Left colon (tissue), 2 donors: ENCODE results near the gene SCARB1. TPM values are rescaled to one million over a fixed set of nuclear protein-coding genes. Genes with fewer than 3 reads are reported as not detected.

Experiments used
- ATAC-seq: fragments of 200-7000 bp; cut with Tn5 transposase; one replicate; pipeline ENCODE4 v1.9.1; 2020; ENCODE audit warnings: mild to moderate bottlenecking, moderate library complexity
- DNase-seq, 2 donors: peaks; one replicate each; pipeline ENCODE4 v3.0.0-alpha.2; 2020
- intact Hi-C, 2 donors: fragments of 100-400 bp; cut with DNase I in 1 of 2; cut with micrococcal nuclease in 1 of 2; formaldehyde crosslinking; loops; one replicate each; pipeline versions ENCODE4 v1.11.2 to v1.14.0; 2022; cut with DNase I, micrococcal nuclease
- total RNA-seq, 2 donors: library from RNA; stranded (reverse); fragmentation: NEBNext Ultra II Directional; extraction: Animal tissue kit (Norgen Biotek cat#: 25700); gene quantifications; one replicate each; pipeline ENCODE4 v1.2.1, GENCODE V29; 2021
- donor health status: DM: no; HTN: no; CAD: no.
- donor health status: DM: yes; HTN: yes; CAD: no.

SCARB1 gene
- total RNA-seq, 2 donors from 2014 or later, result 39.1 to 66.1 TPM

DNA sequence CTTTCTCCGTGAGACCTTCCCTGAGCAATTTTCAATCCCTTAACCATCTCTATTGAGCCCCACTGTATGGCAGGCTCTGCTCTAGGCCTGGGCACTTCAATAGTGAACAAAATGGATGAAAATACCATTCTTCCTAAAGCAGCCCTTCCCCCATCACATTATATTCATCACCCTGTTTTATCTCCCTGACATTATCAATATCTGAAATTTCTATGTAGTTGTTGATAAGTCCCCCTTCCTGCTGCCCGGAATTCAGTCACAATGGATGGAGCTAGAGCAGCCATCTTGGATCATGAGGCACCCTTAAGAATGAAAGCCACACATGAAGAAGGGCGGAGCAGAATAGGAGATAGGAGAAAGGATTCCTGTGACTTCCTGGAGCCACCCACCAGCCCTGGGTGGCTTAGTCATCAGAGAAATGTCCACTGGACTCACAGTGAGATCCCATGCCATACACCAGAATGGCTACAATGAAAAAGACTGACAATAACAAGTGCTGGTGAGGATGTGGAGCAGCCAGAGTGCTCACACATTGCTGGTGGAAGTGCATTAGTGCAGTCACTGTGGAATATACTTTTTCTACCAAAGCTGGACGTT lies 33.9 kb downstream of the SCARB1 start:
- intact Hi-C loops, result no loop called here
- ATAC-seq, result peak; percentile 44
- no peak for DNase-seq

GRCh38 chr12:124829008-124829707 lies 34.5 kb downstream of the SCARB1 start:
- intact Hi-C loops, result no loop called here
- DNase-seq, result no peak

DNA sequence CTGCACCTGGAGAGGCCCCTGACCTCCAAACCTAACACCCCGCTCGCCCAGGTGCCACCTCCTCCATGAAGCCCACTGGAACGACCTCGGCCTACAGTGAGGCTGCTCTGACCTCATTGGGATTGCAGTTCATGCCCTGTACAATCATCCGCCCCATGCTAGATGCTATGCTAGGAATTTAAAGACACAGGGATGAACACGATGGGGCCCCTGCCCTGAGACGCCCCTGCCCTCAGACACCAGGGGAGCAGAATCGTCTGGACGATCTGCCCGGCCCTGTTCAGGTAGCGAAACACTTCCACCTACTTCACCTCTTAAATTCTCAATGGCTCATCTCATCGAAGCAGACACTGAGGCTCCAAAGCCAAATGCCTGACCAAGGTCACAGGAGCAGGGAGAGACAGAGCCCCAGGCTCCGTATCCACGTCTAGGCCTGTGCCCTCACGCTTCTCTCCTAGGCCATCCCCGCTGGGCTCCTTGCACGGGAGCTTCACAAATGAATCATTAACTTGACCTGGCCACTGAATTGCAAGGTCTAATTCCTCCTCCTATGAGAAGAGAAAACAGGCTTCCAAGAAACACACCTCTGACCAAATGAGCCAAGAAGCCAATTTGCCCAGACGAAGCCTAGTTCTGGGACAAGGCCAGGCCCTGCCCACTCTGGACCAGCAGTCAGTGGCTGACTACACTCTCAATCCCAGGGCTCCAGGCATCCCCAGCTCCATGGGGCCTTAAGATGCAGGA lies 35.2 kb downstream of the SCARB1 start:
- peak; percentile 79 for ATAC-seq
- intact Hi-C loops, result no loop called here
- DNase-seq, result peak; percentile 72 to 76

More at GRCh38 chr12:124829008-124829707, 34.5 kb downstream of the SCARB1 start:
- ATAC-seq, result peak; percentile 38

GRCh38 chr12:124827588-124828184 lies 36.0 kb downstream of the SCARB1 start:
- DNase-seq (peak in 1 of 2 donors; percentile 59), ATAC-seq (peak; percentile 63)

DNA sequence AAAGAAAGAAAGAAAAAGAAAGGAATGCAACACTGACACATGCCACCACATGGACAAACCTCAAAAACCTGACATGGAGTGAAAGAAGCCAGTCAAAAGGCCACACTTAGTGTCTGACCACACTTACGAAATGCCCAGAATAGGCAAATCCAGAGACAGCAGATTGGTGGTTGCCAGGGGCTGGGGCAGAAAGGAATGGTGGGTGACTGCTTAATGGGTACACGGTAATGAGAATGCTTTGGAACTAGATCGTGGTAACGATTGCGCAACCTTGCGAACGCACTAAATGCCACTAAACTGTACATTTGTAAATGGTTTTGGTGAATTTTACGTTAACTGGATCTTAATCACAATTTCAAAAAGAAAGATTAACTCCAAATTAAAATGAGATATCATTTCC lies 39.5 kb downstream of the SCARB1 start:
- ATAC-seq (no peak), DNase-seq (no peak)
- intact Hi-C loops, result no loop called here

More at GRCh38 chr12:124827588-124828184, 36.0 kb downstream of the SCARB1 start:
- intact Hi-C loops, result no loop called here

DNA sequence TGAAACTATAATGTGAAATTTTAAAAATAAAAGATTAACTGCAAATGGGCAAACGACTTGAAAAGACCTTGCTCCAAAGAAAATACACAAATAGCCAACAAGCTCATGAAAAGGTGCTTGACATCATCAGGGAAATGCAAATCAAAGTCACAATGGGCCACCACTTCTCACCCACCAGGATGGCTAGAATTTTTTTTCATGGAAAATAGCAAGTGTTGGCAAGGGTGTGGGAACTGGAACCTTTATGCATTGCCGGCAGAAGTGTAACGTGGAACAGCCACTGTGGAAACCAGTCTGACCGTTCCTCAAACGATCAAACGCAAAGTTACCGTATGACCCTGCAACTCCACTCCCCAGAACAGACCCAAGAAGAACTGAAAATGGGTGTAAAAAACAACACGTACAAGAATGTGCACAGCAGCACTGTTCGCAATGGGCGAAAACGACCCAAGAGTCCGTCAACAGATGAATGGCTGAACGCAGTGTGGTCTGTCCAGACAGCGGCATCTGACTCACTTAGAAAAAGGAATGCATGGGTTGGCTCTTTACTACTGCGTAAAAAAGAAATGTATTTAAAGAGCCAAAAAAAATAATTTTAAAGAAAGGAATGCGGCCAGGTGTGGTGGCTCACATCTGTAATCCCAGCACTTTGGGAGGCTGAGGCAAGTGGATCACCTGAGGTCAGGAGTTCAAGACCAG lies 40.2 kb downstream of the SCARB1 start:
- intact Hi-C loops, result no loop called here
- DNase-seq (no peak), ATAC-seq (no peak)

GRCh38 chr12:124822218-124822617 lies 41.4 kb downstream of the SCARB1 start:
- DNase-seq (no peak), ATAC-seq (no peak)
- intact Hi-C loops, result no loop called here

GRCh38 chr12:124821252-124822200 lies 42.1 kb downstream of the SCARB1 start:
- ATAC-seq (peak; percentile 38), DNase-seq (no peak)
- intact Hi-C loops, result no loop called here

DNA sequence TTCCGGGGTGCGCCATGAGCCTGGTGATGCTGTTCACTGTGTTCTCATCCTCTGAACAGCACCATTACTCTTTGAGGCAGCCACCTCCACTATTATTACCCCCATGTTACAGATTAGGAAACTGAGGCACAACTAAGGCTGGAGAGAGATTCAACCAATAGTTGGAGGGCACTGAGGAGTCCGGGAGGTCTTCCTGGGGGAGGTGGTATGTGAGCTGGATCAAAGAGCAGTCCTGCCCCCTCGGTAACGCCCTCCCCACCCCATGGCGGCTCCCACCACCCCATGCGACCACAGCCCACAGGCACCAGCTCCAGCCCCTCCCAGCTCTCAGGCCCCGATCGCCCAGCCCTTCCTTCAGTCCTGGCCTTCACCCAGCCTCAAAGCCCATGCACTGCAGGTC lies 43.5 kb downstream of the SCARB1 start:
- ATAC-seq (no peak), DNase-seq (no peak)
- intact Hi-C loops, result no loop called here

GRCh38 chr12:124819525-124819924 lies 44.1 kb downstream of the SCARB1 start:
- ATAC-seq, result no peak
- intact Hi-C loops, result no loop called here

DNA sequence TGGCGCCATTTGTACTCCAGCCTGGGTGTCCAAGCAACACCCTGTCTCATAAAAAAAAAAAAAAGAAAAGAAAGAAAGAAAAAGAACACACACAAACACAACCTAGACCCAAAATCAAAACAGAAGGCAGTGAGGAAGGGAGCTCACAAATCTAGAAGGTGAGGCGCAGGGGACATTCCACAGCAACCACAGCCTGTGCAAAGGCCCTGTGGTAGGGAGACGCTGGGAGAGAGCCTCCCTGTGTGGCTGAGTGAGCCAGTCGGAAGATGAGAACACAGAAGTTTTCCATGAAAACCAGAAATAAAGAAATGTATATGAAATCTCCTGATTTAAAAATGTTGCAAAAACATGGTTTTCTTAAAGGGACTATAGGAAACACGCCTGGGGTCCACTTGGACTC lies 44.6 kb downstream of the SCARB1 start:
- intact Hi-C loops, result no loop called here
- DNase-seq (no peak), ATAC-seq (no peak)

More at GRCh38 chr12:124819525-124819924, 44.1 kb downstream of the SCARB1 start:
- DNase-seq, result no peak

GRCh38 chr12:124817076-124818000 lies 46.3 kb downstream of the SCARB1 start:
- DNase-seq (no peak), ATAC-seq (no peak)
- intact Hi-C loops, result no loop called here

GRCh38 chr12:124816295-124816854 lies 47.3 kb downstream of the SCARB1 start:
- intact Hi-C loops, result no loop called here
- no peak for ATAC-seq
- no peak for DNase-seq

GRCh38 chr12:124814741-124815613 lies 48.7 kb downstream of the SCARB1 start:
- intact Hi-C loops, result no loop called here
- ATAC-seq (peak; percentile 57), DNase-seq (peak in 1 of 2 donors; percentile 24)

- no peak for ATAC-seq
- no peak for DNase-seq
- intact Hi-C loops, result no loop called here
Observed at GRCh38 chr12:124813782-124814181, 49.9 kb downstream of the SCARB1 start.

- intact Hi-C loops, result no loop called here
- no peak for ATAC-seq
- DNase-seq, result no peak
Observed at GRCh38 chr12:124812979-124813378, 50.7 kb downstream of the SCARB1 start.
